HG03439 (cell line): ENCODE results near the gene SLC13A4.
"Not testable (repeated sequence)": the region's sequence is repeated elsewhere in the genome, so short reads cannot be mapped to it uniquely, and the experiment has no call there.

Experiments used
- ATAC-seq: cut with Tn5 transposase; IDR thresholded peaks from one replicate; pipeline ENCODE4 v1.9.1; 2021; ENCODE audit warnings: mild to moderate bottlenecking, moderate library complexity; ENCODE audit not compliant: unreplicated experiment

SLC13A4 gene

GRCh38 chr7:135753616-135754413 is 25.8 kb upstream of the SLC13A4 start:
- ATAC-seq = no peak

GRCh38 chr7:135748770-135749169 is 20.8 kb upstream of the SLC13A4 start, which contains the start of gene FAM180A:
FAM180A (minus strand) TSS chr7:135748813; CDS start chr7:135748580, 233 bp downstream.
- ATAC-seq = no peak

GRCh38 chr7:135747366-135747765 is 19.4 kb upstream of the SLC13A4 start:
- ATAC-seq = no peak

GRCh38 chr7:135745703-135746312 is 17.8 kb upstream of the SLC13A4 start:
- no peak for ATAC-seq

- ATAC-seq = no peak
Observed at GRCh38 chr7:135744938-135745702, 17.1 kb upstream of the SLC13A4 start.

GRCh38 chr7:135743907-135744731 is 16.1 kb upstream of the SLC13A4 start:
- ATAC-seq = no peak

GRCh38 chr7:135742371-135742770 is 14.4 kb upstream of the SLC13A4 start:
- no peak for ATAC-seq

- no peak for ATAC-seq
Observed at GRCh38 chr7:135741905-135742304, 13.9 kb upstream of the SLC13A4 start.

GRCh38 chr7:135740889-135741288 is 12.9 kb upstream of the SLC13A4 start:
- ATAC-seq = no peak

GRCh38 chr7:135737306-135737647 is 9.3 kb upstream of the SLC13A4 start:
- ATAC-seq = not testable (repeated sequence)

GRCh38 chr7:135736586-135737305 is 8.8 kb upstream of the SLC13A4 start:
- ATAC-seq = no peak

GRCh38 chr7:135734343-135734689 is 6.3 kb upstream of the SLC13A4 start:
- no peak for ATAC-seq

- ATAC-seq = no peak
Observed at GRCh38 chr7:135733603-135734342, 5.8 kb upstream of the SLC13A4 start.

- no peak for ATAC-seq
Observed at GRCh38 chr7:135731131-135731530, 3.1 kb upstream of the SLC13A4 start.

GRCh38 chr7:135729230-135729629 is 1.2 kb upstream of the SLC13A4 start:
- no peak for ATAC-seq

- no peak for ATAC-seq
Observed at GRCh38 chr7:135726911-135727673, 894 bp downstream of the SLC13A4 start.

- ATAC-seq = no peak
Observed at GRCh38 chr7:135726276-135726788, 1.7 kb downstream of the SLC13A4 start.

- no peak for ATAC-seq
Observed at GRCh38 chr7:135723411-135723810, 4.6 kb downstream of the SLC13A4 start.
